PC-3 (cell line): ENCODE results near the gene WNK4. TPM values are rescaled to one million over a fixed set of nuclear protein-coding genes. Genes with fewer than 3 reads are reported as not detected.

Experiments
- ATAC-seq: fragments of 200-7000 bp; cut with Tn5 transposase; 2 replicates; pipeline ENCODE4 v1.9.1; 2020; ENCODE audit warnings: mild to moderate bottlenecking, moderate library complexity
- BruUV-seq: library from RNA; stranded (reverse); fragments of 400-500 nt; replicated peaks from 2 replicates; lab custom pipeline; 2021; lab: Mats Ljungman, UMichigan
- CTCF ChIA-PET: fragments of 300-600 bp; sonication (Branson Sonifier 250); formaldehyde crosslinking; loops from one replicate; lab custom pipeline; 2022; ENCODE audit warnings: antibody characterized with exemption; lab: Charles Lee
- POLR2A ChIA-PET: fragments of 300-600 bp; sonication (Branson Sonifier 250); formaldehyde crosslinking; loops from one replicate; lab custom pipeline; 2022; ENCODE audit warnings: antibody characterized with exemption; ENCODE audit not compliant: unreplicated experiment; lab: Charles Lee
- DNase-seq: peaks from one replicate; pipeline ENCODE4 v3.0.0-alpha.2; 2015
- H2AFZ ChIP-seq: fragments of 300-600 bp; sonication (generic); 2 replicates; pipeline ENCODE4 v1.6.0; 2016; ENCODE audit warnings: antibody characterized with exemption, low read length
- H3F3A ChIP-seq: fragments of 300-600 bp; sonication (generic); one replicate; pipeline ENCODE4 v1.6.0; 2017; ENCODE audit warnings: antibody characterized with exemption, low read length, control low read depth, mild to moderate bottlenecking; ENCODE audit not compliant: unreplicated experiment
- H3K27ac ChIP-seq: fragments of 300-600 bp; sonication (generic); 2 replicates; pipeline ENCODE4 v1.5.1; 2016; ENCODE audit warnings: mild to moderate bottlenecking, low read length
- H3K27me3 ChIP-seq: fragments of 300-600 bp; sonication (generic); 2 replicates; pipeline ENCODE4 v1.6.1; 2016; ENCODE audit warnings: low read length, mixed read lengths
- H3K36me3 ChIP-seq: fragments of 300-600 bp; sonication (generic); 2 replicates; pipeline ENCODE4 v1.6.1; 2016; ENCODE audit warnings: low read depth, mixed run types, low read length, mixed read lengths
- H3K4me1 ChIP-seq: fragments of 300-600 bp; sonication (generic); 2 replicates; pipeline ENCODE4 v1.5.1; 2016; ENCODE audit warnings: low read length; ENCODE audit not compliant: insufficient read depth
- H3K4me2 ChIP-seq: fragments of 300-600 bp; sonication (generic); 2 replicates; pipeline ENCODE4 v1.6.0; 2016; ENCODE audit warnings: low read length
- H3K4me3 ChIP-seq: fragments of 300-600 bp; sonication (generic); 2 replicates; pipeline ENCODE4 v1.5.1; 2016; ENCODE audit warnings: mild to moderate bottlenecking, low read length, mixed read lengths
- H3K79me2 ChIP-seq: fragments of 300-600 bp; sonication (generic); 2 replicates; pipeline ENCODE4 v1.6.1; 2017; ENCODE audit warnings: low read length, mixed read lengths
- H3K9ac ChIP-seq: fragments of 300-600 bp; sonication (generic); 2 replicates; pipeline ENCODE4 v1.6.0; 2016; ENCODE audit warnings: mild to moderate bottlenecking, low read length
- H3K9me2 ChIP-seq: fragments of 300-600 bp; sonication (generic); replicated peaks from 2 replicates; pipeline ENCODE4 v1.6.1; 2016; ENCODE audit warnings: mixed run types, low read length, mixed read lengths
- H3K9me3 ChIP-seq: fragments of 300-600 bp; sonication (generic); 2 replicates; pipeline ENCODE4 v1.6.1; 2016; ENCODE audit warnings: low read length, mixed read lengths
- H4K20me1 ChIP-seq: fragments of 300-600 bp; sonication (generic); 2 replicates; pipeline ENCODE4 v1.6.1; 2016; ENCODE audit warnings: low read length, mixed read lengths
- EZH2 ChIP-seq: fragments of 300-600 bp; sonication (generic); IDR thresholded peaks from one replicate; pipeline ENCODE4 v1.6.1; 2017; ENCODE audit warnings: antibody characterized with exemption, mild to moderate bottlenecking, low read length; ENCODE audit not compliant: unreplicated experiment
- EZH2phosphoT487 ChIP-seq: fragments of 300-600 bp; sonication (generic); IDR thresholded peaks from 2 replicates; pipeline ENCODE4 v1.6.1; 2018; ENCODE audit warnings: mild to moderate bottlenecking, antibody characterized with exemption, low read length, borderline replicate concordance
- intact Hi-C: fragments of 100-400 bp; cut with micrococcal nuclease; formaldehyde crosslinking; loops from 2 replicates; pipeline ENCODE4 v1.9.0; 2023
- total RNA-seq: library from RNA; depleted of rRNA; stranded (reverse); fragments of >200 nt; gene quantifications from 2 replicates; pipeline ENCODE4 v1.2.3, GENCODE V29; 2014
- TF ChIP-seq, protein P1 (sequence below): fragments of 300-600 bp; sonication (generic); conservative IDR thresholded peaks from 2 replicates; pipeline ENCODE4 v1.5.1; 2017; ENCODE audit warnings: antibody characterized with exemption, low read depth, mild to moderate bottlenecking, low read length

The WNK4 gene
- total RNA-seq, 1 experiment from 2014 or later, result 13.0 TPM

DNA sequence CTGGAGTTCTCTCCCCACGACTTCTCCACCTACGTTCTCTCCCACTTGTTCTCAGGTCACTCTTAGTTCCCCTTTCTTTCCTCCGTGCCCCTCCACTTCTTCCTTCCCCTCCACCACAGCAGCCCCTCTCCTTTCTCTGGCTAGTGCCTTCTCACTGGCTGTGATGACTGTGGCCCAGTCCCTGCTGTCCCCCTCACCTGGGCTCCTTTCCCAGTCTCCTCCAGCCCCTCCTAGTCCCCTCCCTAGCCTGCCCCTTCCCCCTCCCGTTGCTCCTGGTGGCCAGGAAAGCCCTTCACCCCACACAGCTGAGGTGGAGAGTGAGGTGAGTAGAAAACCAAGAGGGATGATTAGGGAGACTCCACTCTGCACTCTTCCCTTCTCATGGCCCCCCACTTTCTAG lies 14.7 kb downstream of the WNK4 start:
- DNase-seq (no peak), ATAC-seq (no peak)
- POLR2A ChIA-PET, result interaction anchor here (0.6 to 1.1 kb wide), 3 partner anchors 12 to 217 kb away, joined by 3 to 9 read pairs (median 6); no protein-coding TSS in a partner anchor
- peaks cover 11% of the 10 kb centered on the region; the same call in 1 of the 2 replicates for H3K79me2 ChIP-seq
- H3K4me2 ChIP-seq, result no peak overlapping the region
- intact Hi-C loops, result no loop called here
- BruUV-seq, result no TSS peak
- no peaks in the 10 kb centered on the region for H3F3A ChIP-seq
- no peak overlapping the region for H3K9ac ChIP-seq
- no peaks in the 10 kb centered on the region for H3K9me3 ChIP-seq
- no peak overlapping the region for H2AFZ ChIP-seq
- peaks cover 14% of the 10 kb centered on the region for H3K4me1 ChIP-seq
- H3K27me3 ChIP-seq, result no peaks in the 10 kb centered on the region
- H3K36me3 ChIP-seq, result peaks cover 3% of the 10 kb centered on the region; the same call in 1 of the 2 replicates
- no peaks in the 10 kb centered on the region for H4K20me1 ChIP-seq
- CTCF ChIA-PET, result no interaction called here
- TF ChIP-seq, protein P1, sequence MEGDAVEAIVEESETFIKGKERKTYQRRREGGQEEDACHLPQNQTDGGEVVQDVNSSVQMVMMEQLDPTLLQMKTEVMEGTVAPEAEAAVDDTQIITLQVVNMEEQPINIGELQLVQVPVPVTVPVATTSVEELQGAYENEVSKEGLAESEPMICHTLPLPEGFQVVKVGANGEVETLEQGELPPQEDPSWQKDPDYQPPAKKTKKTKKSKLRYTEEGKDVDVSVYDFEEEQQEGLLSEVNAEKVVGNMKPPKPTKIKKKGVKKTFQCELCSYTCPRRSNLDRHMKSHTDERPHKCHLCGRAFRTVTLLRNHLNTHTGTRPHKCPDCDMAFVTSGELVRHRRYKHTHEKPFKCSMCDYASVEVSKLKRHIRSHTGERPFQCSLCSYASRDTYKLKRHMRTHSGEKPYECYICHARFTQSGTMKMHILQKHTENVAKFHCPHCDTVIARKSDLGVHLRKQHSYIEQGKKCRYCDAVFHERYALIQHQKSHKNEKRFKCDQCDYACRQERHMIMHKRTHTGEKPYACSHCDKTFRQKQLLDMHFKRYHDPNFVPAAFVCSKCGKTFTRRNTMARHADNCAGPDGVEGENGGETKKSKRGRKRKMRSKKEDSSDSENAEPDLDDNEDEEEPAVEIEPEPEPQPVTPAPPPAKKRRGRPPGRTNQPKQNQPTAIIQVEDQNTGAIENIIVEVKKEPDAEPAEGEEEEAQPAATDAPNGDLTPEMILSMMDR, result no peak
- TF ChIP-seq EZH2phosphoT487, result no peak
- TF ChIP-seq EZH2, result no peak
- H3K4me3 ChIP-seq, result no peak overlapping the region
- H3K9me2 ChIP-seq, result no peaks in the 10 kb centered on the region
- no peak overlapping the region for H3K27ac ChIP-seq

DNA sequence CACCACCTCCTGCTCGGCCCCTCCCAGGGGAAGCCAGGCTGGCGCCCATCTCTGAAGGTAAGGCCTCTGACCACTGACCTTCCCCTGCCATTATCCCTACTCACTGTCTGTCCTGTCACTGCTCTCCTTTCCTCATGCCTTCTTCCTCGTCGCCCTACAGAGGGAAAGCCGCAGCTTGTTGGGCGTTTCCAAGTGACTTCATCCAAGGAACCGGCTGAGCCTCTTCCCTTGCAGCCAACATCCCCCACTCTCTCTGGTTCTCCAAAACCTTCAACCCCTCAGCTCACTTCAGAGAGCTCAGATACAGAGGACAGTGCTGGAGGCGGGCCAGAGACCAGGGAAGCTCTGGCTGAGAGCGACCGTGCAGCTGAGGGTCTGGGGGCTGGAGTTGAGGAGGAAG lies 15.1 kb downstream of the WNK4 start:
- H3K27me3 ChIP-seq, result no peaks in the 10 kb centered on the region
- no peak overlapping the region for H3K27ac ChIP-seq
- H3K9me3 ChIP-seq, result no peaks in the 10 kb centered on the region
- no TSS peak for BruUV-seq
- no peak overlapping the region for H3K9ac ChIP-seq
- TF ChIP-seq, protein P1, result no peak
- TF ChIP-seq EZH2 (no peak), EZH2phosphoT487 (no peak)
- H3F3A ChIP-seq, result no peaks in the 10 kb centered on the region
- no peaks in the 10 kb centered on the region for H3K9me2 ChIP-seq
- H3K4me2 ChIP-seq, result no peak overlapping the region
- H3K79me2 ChIP-seq, result peaks cover 11% of the 10 kb centered on the region; the same call in 1 of the 2 replicates
- H3K36me3 ChIP-seq, result no peaks in the 10 kb centered on the region
- DNase-seq, result no peak
- ChIA-PET CTCF (no interaction called here), POLR2A (interaction anchor here (1.1 kb wide), 1 partner anchor 12 kb away, joined by 6 read pairs; no protein-coding TSS in a partner anchor)
- H2AFZ ChIP-seq, result no peak overlapping the region
- intact Hi-C loops, result no loop called here
- H4K20me1 ChIP-seq, result no peaks in the 10 kb centered on the region
- H3K4me3 ChIP-seq, result no peak overlapping the region
- no peak for ATAC-seq
- H3K4me1 ChIP-seq, result peaks cover 14% of the 10 kb centered on the region

DNA sequence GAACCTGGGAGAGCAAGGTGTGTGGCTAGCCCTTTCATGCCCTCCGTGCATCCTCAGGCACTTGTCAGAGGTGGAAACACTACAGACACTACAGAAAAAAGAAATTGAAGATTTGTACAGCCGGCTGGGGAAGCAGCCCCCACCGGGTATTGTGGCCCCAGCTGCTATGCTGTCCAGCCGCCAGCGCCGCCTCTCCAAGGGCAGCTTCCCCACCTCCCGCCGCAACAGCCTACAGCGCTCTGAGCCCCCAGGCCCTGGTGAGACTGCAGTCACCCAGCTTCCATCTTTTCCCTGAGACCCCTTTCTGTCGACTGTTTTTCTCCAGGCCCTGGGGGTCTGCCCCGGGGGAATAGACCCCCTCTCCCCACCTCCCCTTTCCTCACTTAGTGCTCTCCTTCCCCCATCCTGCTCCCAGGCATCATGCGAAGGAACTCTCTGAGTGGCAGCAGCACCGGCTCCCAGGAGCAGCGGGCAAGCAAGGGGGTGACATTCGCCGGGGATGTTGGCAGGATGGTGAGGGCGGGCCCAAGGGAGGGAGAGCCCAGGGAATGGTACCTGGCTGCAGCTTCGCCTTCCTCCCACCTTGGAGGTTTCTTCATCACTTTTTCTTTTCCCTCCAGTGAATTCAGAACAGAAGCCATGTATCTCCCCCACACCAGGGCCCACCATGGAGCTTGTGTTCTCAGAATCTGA lies 15.8 kb downstream of the WNK4 start:
- TSS peak; percentile 25 for BruUV-seq
- H3K36me3 ChIP-seq, result no peaks in the 10 kb centered on the region
- H3K27me3 ChIP-seq, result no peaks in the 10 kb centered on the region
- intact Hi-C loops, result no loop called here
- H3K9ac ChIP-seq, result no peak overlapping the region
- ATAC-seq (no peak), DNase-seq (no peak)
- H3K4me2 ChIP-seq, result no peak overlapping the region
- H3K4me3 ChIP-seq, result no peak overlapping the region
- no peak overlapping the region for H2AFZ ChIP-seq
- no peak overlapping the region for H3K27ac ChIP-seq
- peaks cover 11% of the 10 kb centered on the region; the same call in 1 of the 2 replicates for H3K79me2 ChIP-seq
- ChIA-PET POLR2A (interaction anchor here (1.1 kb wide), 1 partner anchor 13 kb away, joined by 6 read pairs; no protein-coding TSS in a partner anchor), CTCF (no interaction called here)
- no peaks in the 10 kb centered on the region for H3F3A ChIP-seq
- no peak for TF ChIP-seq EZH2
- TF ChIP-seq EZH2phosphoT487, result no peak
- TF ChIP-seq, protein P1, result no peak
- H3K9me3 ChIP-seq, result no peaks in the 10 kb centered on the region
- H3K9me2 ChIP-seq, result no peaks in the 10 kb centered on the region
- no peaks in the 10 kb centered on the region for H4K20me1 ChIP-seq
- peaks cover 14% of the 10 kb centered on the region for H3K4me1 ChIP-seq
